GM18868 (cell line): Measurements from ENCODE around the gene CNIH1.
"Not testable (repeated sequence)": the region's sequence is repeated elsewhere in the genome, so short reads cannot be mapped to it uniquely, and the experiment has no call there.

Source experiments
- ATAC-seq: cut with Tn5 transposase; IDR thresholded peaks from one replicate; pipeline ENCODE4 v1.9.1; 2021; ENCODE audit warnings: mild to moderate bottlenecking, moderate library complexity; ENCODE audit not compliant: unreplicated experiment

CNIH1 gene

GRCh38 chr14:54387328-54387727, 53.8 kb downstream of the CNIH1 start:
- no peak for ATAC-seq

GRCh38 chr14:54385556-54385955, 55.6 kb downstream of the CNIH1 start:
- ATAC-seq, result no peak

- ATAC-seq, result no peak
Observed at GRCh38 chr14:54383835-54384234, 57.3 kb downstream of the CNIH1 start.

GRCh38 chr14:54381821-54382220, 59.4 kb downstream of the CNIH1 start:
- no peak for ATAC-seq

- not testable (repeated sequence) for ATAC-seq
Observed at GRCh38 chr14:54380558-54380957, 60.6 kb downstream of the CNIH1 start.

- ATAC-seq, result not testable (repeated sequence)
Observed at GRCh38 chr14:54378893-54379292, 62.3 kb downstream of the CNIH1 start.

GRCh38 chr14:54377501-54377900, 63.7 kb downstream of the CNIH1 start:
- ATAC-seq, result no peak

- no peak for ATAC-seq
Observed at GRCh38 chr14:54374117-54374884, 66.9 kb downstream of the CNIH1 start.
